Thyroid gland (tissue), 4 donors: Measurements from ENCODE around the gene NCR2.

Source experiments
- CTCF ChIP-seq, 6 experiments: fragments of 200-600 bp in 3 of 6; fragments of 450-650 bp in 3 of 6; sonication (generic) in 3 of 6; IDR thresholded peaks; one replicate each; pipeline ENCODE4 v1.5.1; 2016 to 2019; ENCODE audit warnings: antibody characterized with exemption in 6 of 6, mild to moderate bottlenecking in 2 of 6, inconsistent platforms in 1 of 6, moderate library complexity in 1 of 6
- POLR2A ChIP-seq, 2 donors: fragments of 450-650 bp; IDR thresholded peaks; one replicate each; pipeline ENCODE4 v1.6.1; 2017; ENCODE audit warnings: antibody characterized with exemption in 2 of 2, mild to moderate bottlenecking in 2 of 2, moderate library complexity in 1 of 2

- TF ChIP-seq CTCF (IDR thresholded peaks at IDR 0.05) (no peak), POLR2A (IDR thresholded peaks at IDR 0.05) (no peak)
These were observed 32.8 kb upstream of the NCR2 start for GRCh38 chr6:41302638-41303037.
